ENCODE measurements around the gene RAD9A. TPM values are rescaled to one million over a fixed set of nuclear protein-coding genes. Genes with fewer than 3 reads are reported as not detected.

Gene RAD9A
- total and polyA plus RNA-seq, 2 of the 4 experiments (the other 2 are of a cell fraction) = 2.0 to 10.3 TPM

DNA sequence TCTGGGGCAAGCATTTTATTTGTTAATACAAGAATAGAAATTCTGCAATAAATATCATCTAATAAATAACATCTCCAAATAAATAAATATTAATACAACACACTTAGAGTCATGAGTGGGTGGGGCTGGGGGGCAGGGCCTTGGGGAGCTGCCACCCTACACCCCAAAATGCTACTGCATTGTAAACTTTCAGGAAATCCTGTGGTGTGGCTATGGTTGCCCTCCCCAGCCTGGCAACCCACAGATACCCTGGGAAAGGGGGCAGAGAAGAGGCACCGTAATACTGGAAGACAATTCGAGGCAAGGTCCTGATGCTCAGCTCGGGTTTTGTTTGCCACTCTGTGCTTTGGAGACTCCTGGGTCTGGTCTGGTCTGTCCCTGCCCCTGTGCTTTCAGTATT, 27.6 kb upstream of the RAD9A start:
- 100% methylated on average over 1 of the region's 3 CpGs; no CpG with 5 or more reads in 1 of the 2 experiments for WGBS, 2 experiments (ENCODE audit: extremely low coverage in 2 of 2, insufficient read length in 1 of 2)
- no peaks in the 10 kb centered on the region for H3K27me3 ChIP-seq (ENCODE audit: control insufficient read depth, insufficient read depth, low read length)
- no peak overlapping the region for H2BK120ac ChIP-seq (ENCODE audit: low read depth, low read length)
- H3K36me3 ChIP-seq (ENCODE audit: control insufficient read depth, insufficient read depth, low read length) = peaks cover 26% of the 10 kb centered on the region
- H4K91ac ChIP-seq (ENCODE audit: insufficient read depth, low read depth, low read length) = no peak overlapping the region
- H2BK5ac ChIP-seq (ENCODE audit: low read depth, low read length, poor library complexity, severe bottlenecking) = no peak overlapping the region
- TF ChIP-seq RFX5 (IDR thresholded peaks at IDR 0.05; ENCODE audit: low read depth, low read length) (no peak), POLR2A (IDR thresholded peaks at IDR 0.05; ENCODE audit: low read depth, low read length) (no peak), MAFK (IDR thresholded peaks at IDR 0.05; ENCODE audit: low read depth, low read length) (no peak), BHLHE40 (IDR thresholded peaks at IDR 0.05; ENCODE audit: low read depth, low read length) (no peak), RAD21 (IDR thresholded peaks at IDR 0.05; ENCODE audit: low read length) (no peak), CEBPB (IDR thresholded peaks at IDR 0.05; ENCODE audit: low read depth, low read length) (no peak), RCOR1 (IDR thresholded peaks at IDR 0.05; ENCODE audit: insufficient replicate concordance, low read length) (no peak)
- TF ChIP-seq, protein P1, sequence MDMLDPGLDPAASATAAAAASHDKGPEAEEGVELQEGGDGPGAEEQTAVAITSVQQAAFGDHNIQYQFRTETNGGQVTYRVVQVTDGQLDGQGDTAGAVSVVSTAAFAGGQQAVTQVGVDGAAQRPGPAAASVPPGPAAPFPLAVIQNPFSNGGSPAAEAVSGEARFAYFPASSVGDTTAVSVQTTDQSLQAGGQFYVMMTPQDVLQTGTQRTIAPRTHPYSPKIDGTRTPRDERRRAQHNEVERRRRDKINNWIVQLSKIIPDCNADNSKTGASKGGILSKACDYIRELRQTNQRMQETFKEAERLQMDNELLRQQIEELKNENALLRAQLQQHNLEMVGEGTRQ (IDR thresholded peaks at IDR 0.05; ENCODE audit: low read depth, low read length) = no peak
- TF ChIP-seq, protein P2, sequence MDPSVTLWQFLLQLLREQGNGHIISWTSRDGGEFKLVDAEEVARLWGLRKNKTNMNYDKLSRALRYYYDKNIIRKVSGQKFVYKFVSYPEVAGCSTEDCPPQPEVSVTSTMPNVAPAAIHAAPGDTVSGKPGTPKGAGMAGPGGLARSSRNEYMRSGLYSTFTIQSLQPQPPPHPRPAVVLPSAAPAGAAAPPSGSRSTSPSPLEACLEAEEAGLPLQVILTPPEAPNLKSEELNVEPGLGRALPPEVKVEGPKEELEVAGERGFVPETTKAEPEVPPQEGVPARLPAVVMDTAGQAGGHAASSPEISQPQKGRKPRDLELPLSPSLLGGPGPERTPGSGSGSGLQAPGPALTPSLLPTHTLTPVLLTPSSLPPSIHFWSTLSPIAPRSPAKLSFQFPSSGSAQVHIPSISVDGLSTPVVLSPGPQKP (IDR thresholded peaks at IDR 0.05; ENCODE audit: borderline replicate concordance, low read depth, low read length) = no peak
- H4K20me1 ChIP-seq (ENCODE audit: insufficient read depth, low read length) = peaks cover 38% of the 10 kb centered on the region
- no peak overlapping the region for H2BK15ac ChIP-seq (ENCODE audit: low read depth, low read length)
- H2AFZ ChIP-seq (replicated peaks; ENCODE audit: low read length, poor library complexity) = no peak overlapping the region
- dilution Hi-C loops (cut with HindIII; ENCODE audit: low sequenced_read_pairs, unreplicated experiment) (no loop called here), in situ Hi-C loops (cut with MboI; ENCODE audit: low sequenced_read_pairs) (no loop called here), intact Hi-C loops (cut with micrococcal nuclease) (no loop called here)
- no peak overlapping the region for H3K14ac ChIP-seq (replicated peaks; ENCODE audit: low read depth, low read length)
- ATAC-seq (ENCODE audit: low read depth) (no peak), DNase-seq (no peak)
- BruUV-seq (replicated peaks) = no TSS peak
- H3K9ac ChIP-seq (ENCODE audit: low read depth, low read length) = no peak overlapping the region
- H3K9me1 ChIP-seq (ENCODE audit: insufficient read depth, low read length) = peaks cover 30% of the 10 kb centered on the region
- H2AK5ac ChIP-seq (ENCODE audit: low read depth, low read length) = no peak overlapping the region
- no peak overlapping the region for H3K27ac ChIP-seq (ENCODE audit: insufficient read depth, low read length)
- H3K4me1 ChIP-seq (ENCODE audit: control insufficient read depth, insufficient read depth, low read length) = peaks cover 27% of the 10 kb centered on the region
- no peak overlapping the region for H3K23ac ChIP-seq (ENCODE audit: low read depth, low read length)
- CTCF ChIA-PET = no interaction called here
- POLR2A ChIA-PET (ENCODE audit: unreplicated experiment) = no interaction called here
- H3K18ac ChIP-seq (ENCODE audit: low read depth, low read length) = no peak overlapping the region
- H3K9me3 ChIP-seq (ENCODE audit: control insufficient read depth, insufficient read depth, low read length) = no peaks in the 10 kb centered on the region
- H3K4me3 ChIP-seq (ENCODE audit: insufficient read depth, low read depth, low read length) = no peak overlapping the region
- no peak overlapping the region for H3K4me2 ChIP-seq (ENCODE audit: low read depth, low read length)
- H3K56ac ChIP-seq (ENCODE audit: extremely low read depth, insufficient read depth, low read length) = no peak overlapping the region
- H3K79me1 ChIP-seq (ENCODE audit: low read depth in 1 of 2, low read length in 2 of 2) = peaks cover 6 to 53% of the 10 kb centered on the region in 2 experiments; a peak in 3 of 4 replicates
- no peak overlapping the region for H3K4ac ChIP-seq (ENCODE audit: low read depth, low read length)
- H4K5ac ChIP-seq (ENCODE audit: low read depth, low read length) = no peak overlapping the region
- H2BK20ac ChIP-seq (ENCODE audit: low read depth, low read length) = no peak overlapping the region
- H2AK9ac ChIP-seq (replicated peaks; ENCODE audit: low read depth, low read length, poor library complexity) = no peak overlapping the region
- no peak overlapping the region for H4K8ac ChIP-seq (ENCODE audit: low read depth in 2 of 2, low read length in 2 of 2)
